Epithelial cell of proximal tubule (primary cell): ENCODE results near the gene CHEK1. TPM values are rescaled to one million over a fixed set of nuclear protein-coding genes. Genes with fewer than 3 reads are reported as not detected.

Source experiments
- DNase-seq: peaks from one replicate; pipeline ENCODE4 v3.0.0-alpha.2; 2011; ENCODE audit warnings: low read depth
- H3K4me3 ChIP-seq: 2 replicates; pipeline ENCODE4 v1.5.1; 2011; ENCODE audit warnings: low read depth, mild to moderate bottlenecking, low read length
- total RNA-seq: library from RNA; depleted of rRNA; stranded (reverse); fragments of >200 nt; gene quantifications from 2 replicates; pipeline ENCODE4 v1.2.3, GENCODE V29; 2015
- TF ChIP-seq, protein P1 (sequence below): conservative IDR thresholded peaks from 2 replicates; pipeline ENCODE4 v1.5.1; 2012; ENCODE audit warnings: low read depth, mild to moderate bottlenecking, low read length

CHEK1 gene
- total RNA-seq, 1 donor from 2014 or later, result 43.2 TPM

DNA sequence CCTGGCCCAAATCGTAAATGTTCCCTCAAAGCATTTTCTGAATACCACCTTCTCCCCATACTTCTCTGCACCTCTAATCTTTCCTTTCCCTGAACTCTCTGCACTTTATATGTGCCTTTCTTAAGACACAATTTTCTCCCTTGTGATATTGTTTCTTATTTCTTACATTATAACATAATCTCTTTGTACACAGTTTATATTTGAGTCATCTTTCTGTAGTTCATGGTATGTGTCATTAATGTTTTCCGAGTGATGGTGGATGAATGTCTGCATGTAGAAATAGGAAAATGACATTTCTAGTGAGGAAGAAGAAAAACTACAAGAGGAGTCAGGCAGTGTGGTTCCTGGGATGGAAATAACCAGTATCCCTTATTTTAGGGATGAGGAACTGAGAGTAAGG is 50.2 kb downstream of the CHEK1 start:
- TF ChIP-seq, protein P1, sequence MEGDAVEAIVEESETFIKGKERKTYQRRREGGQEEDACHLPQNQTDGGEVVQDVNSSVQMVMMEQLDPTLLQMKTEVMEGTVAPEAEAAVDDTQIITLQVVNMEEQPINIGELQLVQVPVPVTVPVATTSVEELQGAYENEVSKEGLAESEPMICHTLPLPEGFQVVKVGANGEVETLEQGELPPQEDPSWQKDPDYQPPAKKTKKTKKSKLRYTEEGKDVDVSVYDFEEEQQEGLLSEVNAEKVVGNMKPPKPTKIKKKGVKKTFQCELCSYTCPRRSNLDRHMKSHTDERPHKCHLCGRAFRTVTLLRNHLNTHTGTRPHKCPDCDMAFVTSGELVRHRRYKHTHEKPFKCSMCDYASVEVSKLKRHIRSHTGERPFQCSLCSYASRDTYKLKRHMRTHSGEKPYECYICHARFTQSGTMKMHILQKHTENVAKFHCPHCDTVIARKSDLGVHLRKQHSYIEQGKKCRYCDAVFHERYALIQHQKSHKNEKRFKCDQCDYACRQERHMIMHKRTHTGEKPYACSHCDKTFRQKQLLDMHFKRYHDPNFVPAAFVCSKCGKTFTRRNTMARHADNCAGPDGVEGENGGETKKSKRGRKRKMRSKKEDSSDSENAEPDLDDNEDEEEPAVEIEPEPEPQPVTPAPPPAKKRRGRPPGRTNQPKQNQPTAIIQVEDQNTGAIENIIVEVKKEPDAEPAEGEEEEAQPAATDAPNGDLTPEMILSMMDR, result no peak
- no peak for DNase-seq

DNA sequence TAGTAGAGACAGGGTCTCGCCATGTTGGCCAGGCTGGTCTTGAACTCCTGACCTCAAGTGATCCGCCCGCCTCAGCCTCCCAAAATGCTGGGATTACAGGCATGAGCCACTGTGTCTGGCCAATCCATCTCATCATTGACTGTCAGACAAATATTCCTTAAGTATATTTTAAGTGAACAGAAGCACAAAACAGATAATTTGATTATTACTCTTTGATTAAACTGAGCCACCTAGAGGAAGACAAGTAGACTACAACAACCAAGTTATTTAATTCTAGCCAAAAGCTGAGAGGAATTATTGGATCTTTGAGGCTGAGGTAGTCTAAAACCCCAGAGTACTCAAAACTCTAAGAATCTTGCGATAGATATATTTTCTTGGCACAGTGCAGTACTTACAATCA is 54.4 kb downstream of the CHEK1 start:
- H3K4me3 ChIP-seq, result no peak overlapping the region
- TF ChIP-seq, protein P1, result peak; percentile 48
- DNase-seq, result no peak

More for the DNA sequence above, 50.2 kb downstream of the CHEK1 start:
- H3K4me3 ChIP-seq, result no peak overlapping the region

- DNase-seq, result no peak
- TF ChIP-seq, protein P1, result no peak
- H3K4me3 ChIP-seq, result no peak overlapping the region
These were observed 54.9 kb downstream of the CHEK1 start for GRCh38 chr11:125679837-125680236.

DNA sequence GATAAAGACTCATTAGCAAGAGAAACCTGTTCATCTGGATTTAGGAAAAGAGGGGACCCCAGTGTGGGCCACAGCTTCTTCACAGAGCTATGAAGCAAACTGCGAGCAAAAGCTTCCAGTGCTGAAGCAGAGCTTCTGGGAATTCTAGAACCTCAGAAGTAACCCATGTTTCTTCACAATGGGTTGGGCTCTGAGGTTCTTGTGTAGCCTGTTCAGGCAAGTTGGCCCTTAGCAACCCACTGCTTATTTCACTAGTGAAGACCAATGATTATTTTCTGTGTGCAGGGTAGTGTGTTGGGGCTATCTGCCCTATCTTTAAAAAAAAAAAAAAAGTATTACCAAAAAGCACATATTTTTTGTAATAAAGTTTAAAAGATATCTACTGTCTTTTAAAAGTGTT is 55.8 kb downstream of the CHEK1 start, which contains the start of gene ACRV1:
Gene ACRV1 (minus strand): TSS at position 101 of the 400 bp plus-strand sequence. CDS start 67 bp downstream, at position 34.
- TF ChIP-seq, protein P1, result no peak
- DNase-seq, result no peak
- H3K4me3 ChIP-seq, result no peak within 1 kb of the TSS

- DNase-seq, result no peak
- no peak overlapping the region for H3K4me3 ChIP-seq
- TF ChIP-seq, protein P1, result no peak
These were observed 60.3 kb downstream of the CHEK1 start for GRCh38 chr11:125685228-125685627.

GRCh38 chr11:125688066-125688465 is 63.1 kb downstream of the CHEK1 start:
- H3K4me3 ChIP-seq, result no peak overlapping the region
- TF ChIP-seq, protein P1, result no peak
- no peak for DNase-seq

- no peak for DNase-seq
- no peak overlapping the region for H3K4me3 ChIP-seq
- TF ChIP-seq, protein P1, result no peak
These were observed 63.7 kb downstream of the CHEK1 start for GRCh38 chr11:125688632-125689031.
